HepG2 (cell line): ENCODE results near the gene DCTN3.

Source experiments
- AKAP8 ChIP-seq: sonication (generic); formaldehyde crosslinking; IDR thresholded peaks from 2 replicates; pipeline ENCODE4 v1.5.1; 2020; ENCODE audit warnings: mild to moderate bottlenecking, missing genetic modification reagents
- ARHGAP35 ChIP-seq: sonication (generic); formaldehyde crosslinking; IDR thresholded peaks from 2 replicates; pipeline ENCODE4 v1.9.0; 2022; ENCODE audit warnings: mild to moderate bottlenecking, inconsistent platforms, moderate library complexity, missing genetic modification reagents, borderline replicate concordance
- CENPT ChIP-seq: sonication (generic); formaldehyde crosslinking; IDR thresholded peaks from 2 replicates; pipeline ENCODE4 v1.8.0; 2022; ENCODE audit warnings: low read depth, mild to moderate bottlenecking, moderate library complexity, missing genetic modification reagents
- NFYB ChIP-seq: sonication (generic); formaldehyde crosslinking; IDR thresholded peaks from 2 replicates; pipeline ENCODE4 v1.4.0; 2020; ENCODE audit warnings: missing genetic modification reagents
- RNF2 ChIP-seq: fragments of 450-650 bp; conservative IDR thresholded peaks from 2 replicates; pipeline ENCODE4 v1.6.1; 2016; ENCODE audit warnings: low read depth
- SMAD3 ChIP-seq: sonication (generic); formaldehyde crosslinking; IDR thresholded peaks from 2 replicates; pipeline ENCODE4 v1.4.0; 2020; ENCODE audit warnings: missing genetic modification reagents
- YY1 ChIP-seq: IDR thresholded peaks from 2 replicates; pipeline ENCODE4 v1.6.1; 2011; ENCODE audit warnings: low read length, low read depth, moderate library complexity, mild to moderate bottlenecking; ENCODE audit not compliant: insufficient read depth, insufficient replicate concordance

GRCh38 chr9:34601937-34602573, 18.2 kb downstream of the DCTN3 start:
- no peak for TF ChIP-seq YY1
- no peak for TF ChIP-seq NFYB (CRISPR knock-in tag)
- no peak for TF ChIP-seq ARHGAP35 (CRISPR knock-in tag)
- TF ChIP-seq RNF2: no peak
- TF ChIP-seq CENPT (CRISPR knock-in tag): no peak
- no peak for TF ChIP-seq SMAD3
- TF ChIP-seq AKAP8 (CRISPR knock-in tag): no peak
